Activated CD4-positive, alpha-beta T cell treated with anti-CD3 and anti-CD28 coated beads, Interleukin-2, amount 10 ng/mL, durations not matched to agents 24 days and 14 days (primary cell): ENCODE measurements around the gene P3R3URF. TPM values are rescaled to one million over a fixed set of nuclear protein-coding genes. Genes with fewer than 3 reads are reported as not detected.
"Not testable (repeated sequence)": the region's sequence is repeated elsewhere in the genome, so short reads cannot be mapped to it uniquely, and the experiment has no call there.

ENCODE experiments used
- DNase-seq: peaks from one replicate; pipeline ENCODE4 v3.0.0; 2022
- H3K27ac Mint-ChIP-seq: one replicate; pipeline ENCODE4 v1.8.0; 2022; ENCODE audit warnings: mild to moderate bottlenecking, mixed read lengths
- H3K27me3 Mint-ChIP-seq: one replicate; pipeline ENCODE4 v1.8.0; 2022; ENCODE audit warnings: mixed read lengths
- H3K36me3 Mint-ChIP-seq: one replicate; pipeline ENCODE4 v1.8.0; 2022; ENCODE audit warnings: low read depth, mild to moderate bottlenecking, mixed read lengths
- H3K4me1 Mint-ChIP-seq: one replicate; pipeline ENCODE4 v1.8.0; 2021; ENCODE audit warnings: mixed read lengths
- H3K4me3 Mint-ChIP-seq: one replicate; pipeline ENCODE4 v1.8.0; 2022; ENCODE audit warnings: mild to moderate bottlenecking, moderate library complexity, mixed read lengths
- H3K9me3 Mint-ChIP-seq: one replicate; pipeline ENCODE4 v1.8.0; 2021; ENCODE audit warnings: mixed read lengths
- intact Hi-C: fragments of 100-400 bp; cut with micrococcal nuclease; formaldehyde crosslinking; loops from one replicate; pipeline ENCODE4 v1.15.1; 2023
- total RNA-seq: library from RNA; stranded (reverse); gene quantifications from 2 replicates; pipeline ENCODE4 v1.2.3, GENCODE V29; 2022

Gene P3R3URF
- total RNA-seq = not detected in 2 replicates

DNA sequence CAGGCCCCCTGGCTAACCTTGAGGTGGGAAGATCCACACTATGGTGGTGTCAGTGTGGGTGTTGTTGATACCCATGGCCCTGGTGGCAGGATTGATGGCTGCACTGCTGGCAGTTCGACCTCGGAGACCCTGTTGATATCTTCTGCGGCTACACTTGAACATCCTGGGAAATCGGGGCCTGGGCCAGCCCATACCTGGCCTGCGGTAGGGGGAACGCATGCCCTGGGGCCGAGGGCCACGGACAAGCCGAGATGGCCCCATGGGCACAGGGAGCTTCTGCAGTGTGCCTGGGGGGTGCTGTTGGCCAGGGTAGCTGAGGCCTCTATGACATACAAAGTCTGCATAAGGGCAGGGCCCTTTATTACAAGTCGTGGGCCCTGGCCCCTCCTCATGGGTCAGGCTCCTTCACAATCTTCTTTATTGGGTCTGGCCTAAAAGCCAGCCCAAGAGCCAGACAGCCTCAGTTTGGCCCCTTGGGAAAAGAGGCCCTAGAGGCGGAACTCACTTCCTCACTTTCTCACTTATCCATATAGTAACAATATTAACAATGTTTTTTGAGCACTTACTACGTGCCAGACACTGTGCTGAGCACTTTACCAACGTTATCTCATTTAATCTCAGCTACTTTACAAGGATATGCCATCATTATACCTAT, at the start of gene P3R3URF:
Gene P3R3URF, minus strand, starts transcription at position 278 of the 655 bp plus-strand sequence. Its CDS starts 17 bp downstream, at position 261.
- DNase-seq = no peak
- H3K9me3 Mint-ChIP-seq = no peaks in the 10 kb centered on the region
- H3K27ac Mint-ChIP-seq = no peak within 1 kb of the TSS
- no peaks in the 10 kb centered on the region for H3K36me3 Mint-ChIP-seq
- intact Hi-C loops = no loop called here
- H3K27me3 Mint-ChIP-seq = peaks cover 7% of the 10 kb centered on the region
- no peak within 1 kb of the TSS for H3K4me3 Mint-ChIP-seq
- no peaks in the 10 kb centered on the region for H3K4me1 Mint-ChIP-seq

DNA sequence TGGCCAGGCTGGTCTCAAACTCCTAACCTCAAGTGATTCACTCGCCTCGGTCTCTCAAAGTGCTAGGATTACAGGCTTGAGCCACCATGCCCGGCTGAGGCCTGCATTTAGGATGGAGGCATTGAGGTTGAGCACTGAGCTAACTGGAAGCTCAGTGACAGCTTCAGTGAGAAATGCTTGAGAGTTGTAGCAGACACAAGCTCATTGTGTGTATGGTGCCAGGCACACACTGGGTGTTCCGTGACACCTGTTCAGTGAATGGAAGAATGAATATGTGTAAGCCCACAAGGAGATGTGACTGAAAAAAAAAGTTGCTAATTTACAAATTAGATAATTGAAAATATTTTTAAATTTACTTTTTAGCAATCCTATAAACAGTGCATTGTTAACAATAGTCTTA, 48.7 kb upstream of the P3R3URF start:
- H3K4me3 Mint-ChIP-seq = no peak overlapping the region

DNA sequence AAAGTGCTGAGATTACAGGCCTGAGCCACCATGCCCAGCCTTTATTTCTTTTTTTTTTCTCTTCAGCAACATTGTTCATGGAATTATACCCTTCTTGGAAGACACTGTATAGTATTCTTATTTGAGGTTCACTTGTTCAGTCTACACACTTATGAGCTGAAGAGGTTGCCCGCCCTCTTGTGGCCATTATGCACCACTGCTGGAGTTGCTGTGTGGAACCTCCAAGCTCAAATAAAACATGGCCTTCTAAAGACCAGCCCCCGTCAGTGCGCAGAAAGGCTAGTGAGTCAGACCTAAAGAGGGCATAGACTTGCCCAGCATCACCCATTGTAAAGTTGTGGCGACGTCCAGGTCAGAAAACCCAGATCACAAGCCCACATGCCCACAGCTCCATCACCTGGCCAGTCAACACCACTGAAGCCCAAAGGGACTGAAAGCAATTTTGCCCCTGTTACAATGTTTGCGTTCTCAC, 47.2 kb upstream of the P3R3URF start:
- Mint-ChIP-seq H3K36me3 (no peaks in the 10 kb centered on the region), H3K9me3 (no peaks in the 10 kb centered on the region), H3K27me3 (no peaks in the 10 kb centered on the region), H3K27ac (no peak overlapping the region), H3K4me3 (no peak overlapping the region), H3K4me1 (peaks cover 4% of the 10 kb centered on the region)
- intact Hi-C loops = loop anchor here (1.0 to 2.0 kb wide), 2 partner anchors 39 to 186 kb away; no protein-coding TSS in a partner anchor
- peak; percentile 86 for DNase-seq

More for the DNA sequence above, 48.7 kb upstream of the P3R3URF start:
- H3K27ac Mint-ChIP-seq = no peak overlapping the region
- H3K4me1 Mint-ChIP-seq = peaks cover 7% of the 10 kb centered on the region
- H3K36me3 Mint-ChIP-seq = no peaks in the 10 kb centered on the region
- H3K27me3 Mint-ChIP-seq = no peaks in the 10 kb centered on the region
- intact Hi-C loops = no loop called here
- no peak for DNase-seq
- no peaks in the 10 kb centered on the region for H3K9me3 Mint-ChIP-seq

- intact Hi-C loops = loop anchor here (1.0 to 2.0 kb wide), 2 partner anchors 38 to 186 kb away; no protein-coding TSS in a partner anchor
- not testable (repeated sequence) for H3K36me3 Mint-ChIP-seq, H3K4me3 Mint-ChIP-seq, H3K4me1 Mint-ChIP-seq, DNase-seq, H3K9me3 Mint-ChIP-seq, H3K27me3 Mint-ChIP-seq, H3K27ac Mint-ChIP-seq
Observed at GRCh38 chr1:46223055-46223454, 46.8 kb upstream of the P3R3URF start.

DNA sequence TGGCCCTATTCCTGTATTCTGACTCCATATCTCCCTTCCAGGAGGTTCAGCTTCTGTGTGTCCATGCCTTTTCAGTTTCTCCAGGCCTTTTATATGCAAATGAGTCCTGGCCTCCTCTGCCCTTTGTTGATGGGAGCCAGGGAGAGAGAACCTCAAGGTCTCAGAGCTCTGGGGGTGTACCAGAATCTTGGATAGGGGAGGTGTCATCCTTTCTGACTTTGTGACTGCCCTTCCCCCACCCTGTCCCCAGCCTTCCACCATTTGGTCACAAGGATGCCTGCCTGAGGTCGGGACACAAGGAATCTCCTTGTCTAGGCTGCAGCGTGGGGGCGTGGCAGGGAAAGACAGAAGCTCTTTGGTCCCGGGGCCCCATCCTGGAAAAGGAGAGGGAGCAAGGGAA, 45.5 kb upstream of the P3R3URF start:
- Mint-ChIP-seq H3K27me3 (peaks cover 3% of the 10 kb centered on the region), H3K36me3 (no peaks in the 10 kb centered on the region), H3K27ac (no peak overlapping the region)

GRCh38 chr1:46220808-46221207, 44.5 kb upstream of the P3R3URF start:
- H3K4me3 Mint-ChIP-seq = no peak overlapping the region
- no peaks in the 10 kb centered on the region for H3K36me3 Mint-ChIP-seq
- H3K27me3 Mint-ChIP-seq = peaks cover 3% of the 10 kb centered on the region
- DNase-seq = no peak
- no peak overlapping the region for H3K27ac Mint-ChIP-seq
- H3K9me3 Mint-ChIP-seq = no peaks in the 10 kb centered on the region
- peaks cover 3% of the 10 kb centered on the region for H3K4me1 Mint-ChIP-seq
- intact Hi-C loops = no loop called here

More for the DNA sequence above, 45.5 kb upstream of the P3R3URF start:
- intact Hi-C loops = loop anchor here (2.0 kb wide), 1 partner anchor 37 kb away; no protein-coding TSS in a partner anchor
- H3K9me3 Mint-ChIP-seq = no peaks in the 10 kb centered on the region
- H3K4me3 Mint-ChIP-seq = no peak overlapping the region
- peaks cover 3% of the 10 kb centered on the region for H3K4me1 Mint-ChIP-seq
- no peak for DNase-seq

- intact Hi-C loops = no loop called here
- Mint-ChIP-seq H3K36me3 (no peaks in the 10 kb centered on the region), H3K4me1 (peaks cover 3% of the 10 kb centered on the region), H3K27me3 (peaks cover 3% of the 10 kb centered on the region), H3K4me3 (no peak overlapping the region), H3K27ac (no peak overlapping the region), H3K9me3 (no peaks in the 10 kb centered on the region)
- no peak for DNase-seq
Observed at GRCh38 chr1:46219551-46220520, 43.5 kb upstream of the P3R3URF start.

DNA sequence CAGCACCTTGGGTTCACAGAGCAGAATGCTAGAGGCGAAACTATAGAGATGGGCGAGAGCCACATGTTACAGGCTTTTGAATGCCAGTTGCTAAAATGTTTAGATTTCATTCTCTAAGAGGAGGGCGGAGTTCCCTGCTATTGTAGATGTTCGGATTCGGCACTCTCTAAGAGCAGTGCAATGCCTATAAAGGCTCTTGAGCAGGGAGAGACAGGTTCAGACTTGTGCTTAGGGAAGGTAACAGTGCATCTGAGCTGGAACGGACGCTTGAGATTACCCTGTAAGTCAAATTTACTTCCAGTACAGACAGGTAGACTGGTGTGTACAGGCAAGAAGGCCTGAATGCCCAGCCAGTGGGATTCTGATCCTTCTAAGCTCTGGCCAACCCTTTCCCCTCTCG, 42.2 kb upstream of the P3R3URF start:
- no peak for DNase-seq
- Mint-ChIP-seq H3K4me3 (no peak overlapping the region), H3K27me3 (peaks cover 3% of the 10 kb centered on the region), H3K27ac (no peak overlapping the region), H3K4me1 (no peaks in the 10 kb centered on the region), H3K36me3 (no peaks in the 10 kb centered on the region), H3K9me3 (no peaks in the 10 kb centered on the region)
- intact Hi-C loops = no loop called here

- Mint-ChIP-seq H3K4me3 (no peak overlapping the region), H3K36me3 (no peaks in the 10 kb centered on the region), H3K9me3 (no peaks in the 10 kb centered on the region), H3K27me3 (peaks cover 3% of the 10 kb centered on the region), H3K27ac (no peak overlapping the region), H3K4me1 (no peaks in the 10 kb centered on the region)
- intact Hi-C loops = no loop called here
- no peak for DNase-seq
Observed at GRCh38 chr1:46215504-46215903, 39.2 kb upstream of the P3R3URF start.

- Mint-ChIP-seq H3K27me3 (peaks cover 4% of the 10 kb centered on the region), H3K27ac (no peak overlapping the region), H3K9me3 (no peaks in the 10 kb centered on the region), H3K4me1 (no peaks in the 10 kb centered on the region), H3K4me3 (no peak overlapping the region), H3K36me3 (no peaks in the 10 kb centered on the region)
- intact Hi-C loops = no loop called here
- no peak for DNase-seq
Observed at GRCh38 chr1:46211051-46211450, 34.8 kb upstream of the P3R3URF start.

- Mint-ChIP-seq H3K27me3 (peaks cover 4% of the 10 kb centered on the region), H3K27ac (no peak overlapping the region), H3K4me1 (no peaks in the 10 kb centered on the region), H3K9me3 (no peaks in the 10 kb centered on the region), H3K36me3 (no peaks in the 10 kb centered on the region), H3K4me3 (no peak overlapping the region)
- DNase-seq = no peak
- intact Hi-C loops = no loop called here
Observed at GRCh38 chr1:46210561-46210960, 34.3 kb upstream of the P3R3URF start.

GRCh38 chr1:46206399-46206798, 30.1 kb upstream of the P3R3URF start:
- intact Hi-C loops = no loop called here
- DNase-seq = no peak
- Mint-ChIP-seq H3K4me1 (peaks cover 5% of the 10 kb centered on the region), H3K27me3 (peaks cover 7% of the 10 kb centered on the region), H3K27ac (no peak overlapping the region), H3K4me3 (no peak overlapping the region), H3K36me3 (peaks cover 2% of the 10 kb centered on the region), H3K9me3 (no peaks in the 10 kb centered on the region)

- intact Hi-C loops = no loop called here
- H3K27ac Mint-ChIP-seq = no peak overlapping the region
- H3K4me3 Mint-ChIP-seq = no peak overlapping the region
- peaks cover 5% of the 10 kb centered on the region for H3K4me1 Mint-ChIP-seq
- H3K27me3 Mint-ChIP-seq = peaks cover 7% of the 10 kb centered on the region
- H3K9me3 Mint-ChIP-seq = no peaks in the 10 kb centered on the region
- peaks cover 2% of the 10 kb centered on the region for H3K36me3 Mint-ChIP-seq
- DNase-seq = no peak
Observed at GRCh38 chr1:46205791-46206190, 29.5 kb upstream of the P3R3URF start.

GRCh38 chr1:46205141-46205540, 28.9 kb upstream of the P3R3URF start:
- no peak overlapping the region for H3K27ac Mint-ChIP-seq
- no peak overlapping the region for H3K4me3 Mint-ChIP-seq
- H3K36me3 Mint-ChIP-seq = peaks cover 2% of the 10 kb centered on the region
- no peak for DNase-seq
- no peaks in the 10 kb centered on the region for H3K9me3 Mint-ChIP-seq
- H3K4me1 Mint-ChIP-seq = peaks cover 8% of the 10 kb centered on the region
- intact Hi-C loops = no loop called here
- peaks cover 5% of the 10 kb centered on the region for H3K27me3 Mint-ChIP-seq
